NB4 (cell line): ENCODE results near the gene SCAF4.

Experiments
- DNase-seq: peaks from one replicate; pipeline ENCODE4 v3.0.0; 2010; ENCODE audit warnings: low read depth
- H3K4me3 ChIP-seq: one replicate; pipeline ENCODE4 v1.5.1; 2011; ENCODE audit warnings: mild to moderate bottlenecking, low read depth, low read length, moderate library complexity
- CTCF ChIP-seq: IDR thresholded peaks from one replicate; pipeline ENCODE4 v1.5.1; 2012; ENCODE audit warnings: low read depth, low read length
- MYC ChIP-seq: IDR thresholded peaks from 2 replicates; pipeline ENCODE4 v1.6.1; 2011; ENCODE audit warnings: low read depth, low read length
- POLR2A ChIP-seq: IDR thresholded peaks from 2 replicates; pipeline ENCODE4 v1.6.1; 2011; ENCODE audit warnings: mild to moderate bottlenecking; ENCODE audit not compliant: insufficient read length; ENCODE audit errors: extremely low read depth
- TF ChIP-seq, protein P1 (sequence below): IDR thresholded peaks from 2 replicates; pipeline ENCODE4 v1.6.1; 2011; ENCODE audit warnings: low read depth, low read length

Gene SCAF4

DNA sequence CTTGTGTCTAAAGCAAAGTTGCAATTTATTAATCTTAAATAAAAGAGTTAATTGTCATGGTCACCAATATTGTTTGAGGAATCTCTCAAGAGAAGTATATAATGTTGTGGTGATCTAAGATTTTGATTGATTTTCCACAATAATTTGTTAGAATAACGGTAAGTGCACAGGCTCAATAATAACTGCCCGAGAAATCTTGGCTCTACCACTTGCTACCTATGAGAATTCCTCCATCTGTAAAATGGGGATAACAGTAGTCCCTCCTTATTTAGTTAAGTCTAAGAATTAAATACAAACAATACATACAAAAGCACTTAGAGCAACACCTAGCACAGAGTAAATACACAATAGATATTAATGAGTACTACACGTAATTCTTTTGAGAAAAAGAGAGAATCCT is 18.8 kb downstream of the SCAF4 start:
- no peak for DNase-seq
- H3K4me3 ChIP-seq = no peak overlapping the region
- TF ChIP-seq MYC = no peak
- TF ChIP-seq POLR2A = no peak
- TF ChIP-seq, protein P1, sequence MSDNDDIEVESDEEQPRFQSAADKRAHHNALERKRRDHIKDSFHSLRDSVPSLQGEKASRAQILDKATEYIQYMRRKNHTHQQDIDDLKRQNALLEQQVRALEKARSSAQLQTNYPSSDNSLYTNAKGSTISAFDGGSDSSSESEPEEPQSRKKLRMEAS = no peak

DNA sequence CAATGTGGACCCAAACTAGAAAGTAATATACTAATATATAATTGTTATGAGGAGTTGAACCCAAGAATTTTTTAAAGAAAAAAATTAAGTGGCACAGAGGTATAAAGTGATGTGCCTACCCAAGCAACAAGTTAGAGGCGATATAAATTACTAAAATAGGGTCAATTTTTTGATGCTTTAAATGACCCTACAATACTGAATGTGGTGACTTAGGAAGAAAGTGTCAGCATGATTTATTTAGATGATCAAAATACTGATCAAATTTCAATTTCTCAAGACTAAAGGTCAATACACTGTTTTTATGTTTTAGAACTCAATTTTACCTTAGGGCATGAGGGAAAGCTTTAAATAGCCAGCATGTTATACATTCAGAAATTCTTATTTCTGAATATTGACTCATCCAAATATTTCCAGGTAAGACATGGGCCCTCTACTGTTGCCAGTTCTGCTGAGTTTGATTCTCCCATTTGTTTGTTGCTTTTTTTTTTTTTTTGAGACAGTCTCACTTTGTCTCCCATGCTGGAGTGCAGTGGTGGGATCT is 20.1 kb downstream of the SCAF4 start:
- no peak for TF ChIP-seq MYC
- TF ChIP-seq CTCF = no peak
- no peak for TF ChIP-seq POLR2A
- TF ChIP-seq, protein P1 = no peak
- H3K4me3 ChIP-seq = no peak overlapping the region
- no peak for DNase-seq

- no peak for DNase-seq
- no peak for TF ChIP-seq MYC
- H3K4me3 ChIP-seq = no peak overlapping the region
These were observed 20.6 kb downstream of the SCAF4 start for GRCh38 chr21:31711326-31711725.

DNA sequence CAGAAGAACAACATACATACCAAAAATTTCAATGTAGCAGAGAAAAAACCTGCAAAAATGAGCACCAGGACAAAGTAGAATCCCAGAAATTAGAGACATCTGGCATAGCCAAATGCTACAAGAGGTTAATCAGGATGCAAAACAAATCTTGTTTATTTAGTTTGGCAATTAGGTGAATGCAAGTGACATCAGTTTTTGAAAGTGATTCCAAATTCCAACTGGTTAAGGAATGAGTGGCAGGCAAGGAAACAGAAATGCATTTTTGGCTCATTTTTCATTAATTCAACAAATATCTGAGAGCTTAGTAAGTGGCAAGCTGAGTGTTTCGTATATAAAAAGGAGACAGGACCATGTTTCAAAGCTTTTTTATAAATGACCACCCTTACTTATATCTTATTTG is 21.3 kb downstream of the SCAF4 start:
- H3K4me3 ChIP-seq = no peak overlapping the region
- TF ChIP-seq, protein P1 = no peak
- TF ChIP-seq MYC (no peak), POLR2A (no peak), CTCF (no peak)
- no peak for DNase-seq

DNA sequence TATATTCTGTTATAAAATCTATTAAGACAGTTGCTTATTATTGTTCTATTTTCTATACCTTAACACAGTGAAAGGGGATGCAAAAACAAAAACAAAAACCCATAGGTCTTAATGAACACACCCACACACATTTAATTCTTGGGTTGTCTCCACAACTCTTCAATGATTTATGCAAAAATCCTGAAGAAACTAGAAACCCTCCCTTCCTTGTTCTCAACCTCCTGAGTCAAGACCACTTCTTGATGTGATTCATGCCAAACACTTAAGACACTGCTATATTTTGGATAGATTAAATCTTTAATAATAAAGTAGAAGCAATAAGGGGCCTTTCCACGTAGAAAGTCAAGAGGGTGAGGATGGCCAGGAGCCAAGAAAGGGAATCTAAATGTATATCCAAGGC is 23.4 kb downstream of the SCAF4 start:
- no peak for DNase-seq
- no peak for TF ChIP-seq POLR2A
- TF ChIP-seq, protein P1 = no peak
- TF ChIP-seq CTCF = no peak
- TF ChIP-seq MYC = no peak
- H3K4me3 ChIP-seq = no peak overlapping the region

GRCh38 chr21:31707499-31707898 is 24.4 kb downstream of the SCAF4 start:
- DNase-seq = no peak
- H3K4me3 ChIP-seq = no peak overlapping the region
- no peak for TF ChIP-seq MYC
- TF ChIP-seq CTCF = no peak
- TF ChIP-seq POLR2A = no peak
- TF ChIP-seq, protein P1 = no peak

- TF ChIP-seq MYC (no peak), CTCF (no peak), POLR2A (no peak)
- TF ChIP-seq, protein P1 = no peak
- no peak overlapping the region for H3K4me3 ChIP-seq
- no peak for DNase-seq
These were observed 25.4 kb downstream of the SCAF4 start for GRCh38 chr21:31706562-31706961.
